ENCODE measurements around the gene PPARD. TPM values are rescaled to one million over a fixed set of nuclear protein-coding genes. Genes with fewer than 3 reads are reported as not detected.
"Not testable (repeated sequence)": the region's sequence is repeated elsewhere in the genome, so short reads cannot be mapped to it uniquely, and the experiment has no call there.

The PPARD gene
- total and polyA plus RNA-seq, 4 donors = 4.9 to 44.1 (median 27.7) TPM

- Histone ChIP-seq H3K27ac (ENCODE audit: low read depth, low read length) (no peak overlapping the region), H3K4me3 (ENCODE audit: low read depth, low read length) (no peak overlapping the region), H3K4me1 (ENCODE audit: control insufficient read depth, insufficient read depth, low read length) (no peaks in the 10 kb centered on the region), H3K36me3 (ENCODE audit: control insufficient read depth, insufficient read depth, low read length) (no peaks in the 10 kb centered on the region), H3K27me3 (ENCODE audit: control insufficient read depth, insufficient read depth, low read length) (no peaks in the 10 kb centered on the region), H3K9me3 (ENCODE audit: control insufficient read depth, insufficient read depth, low read length) (no peaks in the 10 kb centered on the region)
- DNase-seq (ENCODE audit: low read depth in 4 of 6, low spot score in 6 of 6) = peak in 2 of 6 donors; percentile 52 to 64
- WGBS (ENCODE audit: insufficient coverage) = 16% methylated on average over 3 of the region's 7 CpGs
Measured at GRCh38 chr6:35327349-35328027, 14.9 kb upstream of the PPARD start.

DNA sequence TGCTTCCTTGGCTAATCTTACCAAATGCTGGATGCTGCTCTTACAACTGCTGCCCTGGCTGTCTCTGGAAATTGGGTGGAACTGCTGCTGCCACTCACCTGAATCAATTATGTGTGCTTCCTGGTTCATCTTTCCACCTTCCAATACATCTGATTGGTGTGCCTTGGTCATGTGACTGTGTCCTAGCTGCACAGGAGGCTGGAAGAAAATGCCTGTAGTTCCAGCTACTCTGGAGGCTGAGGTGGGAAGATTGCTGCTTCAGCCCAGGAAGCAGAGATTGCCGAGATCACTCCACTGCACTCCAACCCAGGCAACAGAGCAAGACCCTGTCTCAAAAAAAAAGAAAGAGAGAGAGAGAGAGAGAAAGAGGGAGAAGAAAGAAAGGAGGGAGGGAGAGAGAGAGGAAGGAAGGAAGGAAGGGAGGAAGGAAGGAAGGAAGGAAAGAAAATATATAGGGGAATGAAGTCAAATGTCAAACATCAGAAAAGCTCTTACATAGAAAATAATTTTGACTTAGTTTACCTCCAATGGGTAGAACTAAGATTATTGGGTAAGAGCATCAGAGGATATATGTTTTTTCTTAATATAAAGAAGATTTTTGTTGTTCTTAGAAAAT lies 14.1 kb upstream of the PPARD start:
- no CpG with 5 or more reads among the region's 1 CpG for WGBS (ENCODE audit: insufficient coverage)
- H3K27ac ChIP-seq (ENCODE audit: low read depth, low read length) = no peak overlapping the region
- no peak overlapping the region for H3K4me3 ChIP-seq (ENCODE audit: low read depth, low read length)
- DNase-seq (ENCODE audit: low read depth in 4 of 6, low spot score in 6 of 6) = no peak
- H3K27me3 ChIP-seq (ENCODE audit: control insufficient read depth, insufficient read depth, low read length) = no peaks in the 10 kb centered on the region
- H3K9me3 ChIP-seq (ENCODE audit: control insufficient read depth, insufficient read depth, low read length) = no peaks in the 10 kb centered on the region
- no peaks in the 10 kb centered on the region for H3K36me3 ChIP-seq (ENCODE audit: control insufficient read depth, insufficient read depth, low read length)
- no peaks in the 10 kb centered on the region for H3K4me1 ChIP-seq (ENCODE audit: control insufficient read depth, insufficient read depth, low read length)

- not testable (repeated sequence) for H3K9me3 ChIP-seq (ENCODE audit: control insufficient read depth, insufficient read depth, low read length); H3K27me3 ChIP-seq (ENCODE audit: control insufficient read depth, insufficient read depth, low read length); H3K36me3 ChIP-seq (ENCODE audit: control insufficient read depth, insufficient read depth, low read length); DNase-seq (ENCODE audit: low read depth in 4 of 6, low spot score in 6 of 6); H3K4me3 ChIP-seq (ENCODE audit: low read depth, low read length); H3K4me1 ChIP-seq (ENCODE audit: control insufficient read depth, insufficient read depth, low read length); H3K27ac ChIP-seq (ENCODE audit: low read depth, low read length)
- WGBS (ENCODE audit: insufficient coverage) = 89% methylated on average over 7 of the region's 8 CpGs
Measured at GRCh38 chr6:35328965-35329364, 13.4 kb upstream of the PPARD start.

- H3K36me3 ChIP-seq (ENCODE audit: control insufficient read depth, insufficient read depth, low read length) = no peaks in the 10 kb centered on the region
- WGBS (ENCODE audit: insufficient coverage) = 59% methylated on average over 6 of the region's 9 CpGs
- H3K27ac ChIP-seq (ENCODE audit: low read depth, low read length) = no peak overlapping the region
- H3K27me3 ChIP-seq (ENCODE audit: control insufficient read depth, insufficient read depth, low read length) = no peaks in the 10 kb centered on the region
- H3K4me3 ChIP-seq (ENCODE audit: low read depth, low read length) = no peak overlapping the region
- no peaks in the 10 kb centered on the region for H3K4me1 ChIP-seq (ENCODE audit: control insufficient read depth, insufficient read depth, low read length)
- no peaks in the 10 kb centered on the region for H3K9me3 ChIP-seq (ENCODE audit: control insufficient read depth, insufficient read depth, low read length)
- DNase-seq (ENCODE audit: low read depth in 4 of 6, low spot score in 6 of 6) = no peak
Measured at GRCh38 chr6:35330541-35331119, 11.7 kb upstream of the PPARD start.

- WGBS (ENCODE audit: insufficient coverage) = 84% methylated on average over 8 of the region's 9 CpGs
Measured at GRCh38 chr6:35332074-35332887, 10.1 kb upstream of the PPARD start.

GRCh38 chr6:35341557-35341956 lies 801 bp upstream of the PPARD start:
- H3K36me3 ChIP-seq (ENCODE audit: control insufficient read depth, insufficient read depth, low read length) = peaks cover 5% of the 10 kb centered on the region

More at GRCh38 chr6:35332074-35332887, 10.1 kb upstream of the PPARD start:
- not testable (repeated sequence) for H3K27me3 ChIP-seq (ENCODE audit: control insufficient read depth, insufficient read depth, low read length); H3K4me3 ChIP-seq (ENCODE audit: low read depth, low read length); H3K36me3 ChIP-seq (ENCODE audit: control insufficient read depth, insufficient read depth, low read length); DNase-seq (ENCODE audit: low read depth in 4 of 6, low spot score in 6 of 6); H3K4me1 ChIP-seq (ENCODE audit: control insufficient read depth, insufficient read depth, low read length); H3K27ac ChIP-seq (ENCODE audit: low read depth, low read length); H3K9me3 ChIP-seq (ENCODE audit: control insufficient read depth, insufficient read depth, low read length)

GRCh38 chr6:35343092-35343834 lies 905 bp downstream of the PPARD start:
- peak overlapping the region; percentile 64 for H3K4me3 ChIP-seq (ENCODE audit: low read depth, low read length)
- H3K36me3 ChIP-seq (ENCODE audit: control insufficient read depth, insufficient read depth, low read length) = peaks cover 7% of the 10 kb centered on the region
- peak in 1 of 6 donors; percentile 49 for DNase-seq (ENCODE audit: low read depth in 4 of 6, low spot score in 6 of 6)
- H3K9me3 ChIP-seq (ENCODE audit: control insufficient read depth, insufficient read depth, low read length) = no peaks in the 10 kb centered on the region
- peaks cover 13% of the 10 kb centered on the region for H3K4me1 ChIP-seq (ENCODE audit: control insufficient read depth, insufficient read depth, low read length)
- peak overlapping the region; percentile 78 for H3K27ac ChIP-seq (ENCODE audit: low read depth, low read length)
- 12% methylated on average over 8 of the region's 13 CpGs for WGBS (ENCODE audit: insufficient coverage)
- H3K27me3 ChIP-seq (ENCODE audit: control insufficient read depth, insufficient read depth, low read length) = no peaks in the 10 kb centered on the region

More at GRCh38 chr6:35341557-35341956, 801 bp upstream of the PPARD start:
- Histone ChIP-seq H3K27ac (ENCODE audit: low read depth, low read length) (no peak overlapping the region), H3K27me3 (ENCODE audit: control insufficient read depth, insufficient read depth, low read length) (no peaks in the 10 kb centered on the region), H3K4me3 (ENCODE audit: low read depth, low read length) (no peak overlapping the region), H3K9me3 (ENCODE audit: control insufficient read depth, insufficient read depth, low read length) (no peaks in the 10 kb centered on the region), H3K4me1 (ENCODE audit: control insufficient read depth, insufficient read depth, low read length) (peaks cover 13% of the 10 kb centered on the region)
- WGBS (ENCODE audit: insufficient coverage) = 74% methylated on average over 5 of the region's 13 CpGs
- DNase-seq (ENCODE audit: low read depth in 4 of 6, low spot score in 6 of 6) = no peak

DNA sequence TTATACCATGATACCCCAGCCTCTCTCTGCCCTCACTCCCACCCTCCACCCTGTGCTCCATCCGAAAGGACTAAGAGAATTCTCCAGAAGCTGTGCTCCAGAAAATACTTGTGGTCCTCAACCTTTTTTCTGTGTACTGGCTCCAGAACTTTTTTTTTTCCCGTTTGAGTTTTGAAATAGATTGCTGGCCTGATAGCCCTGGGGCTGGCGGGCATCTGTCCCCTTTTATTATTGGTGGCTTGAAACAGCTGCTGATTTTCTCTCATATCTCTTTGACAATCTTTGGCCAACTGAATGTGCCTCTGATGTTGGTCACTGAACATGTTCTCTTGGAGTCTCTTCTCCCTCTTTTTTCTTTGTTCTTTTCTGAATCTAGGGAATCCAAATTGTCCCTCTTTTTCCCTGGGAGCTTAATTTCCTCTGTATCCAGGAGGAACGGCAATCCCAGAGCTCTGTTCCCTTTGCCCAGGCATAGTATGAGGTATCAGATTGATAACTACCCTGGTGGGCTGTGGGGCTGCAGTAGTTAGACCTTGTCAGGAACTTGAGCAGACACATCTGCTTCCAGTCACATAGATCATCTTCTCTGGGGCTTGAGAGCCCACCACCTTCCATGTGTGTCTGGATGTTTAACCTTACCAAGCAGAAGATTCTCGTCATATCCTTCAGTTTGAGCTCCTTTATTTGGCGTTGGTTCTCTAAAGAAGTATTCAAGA lies 1.6 kb downstream of the PPARD start:
- DNase-seq (ENCODE audit: low read depth in 4 of 6, low spot score in 6 of 6) = no peak
- Histone ChIP-seq H3K4me3 (ENCODE audit: low read depth, low read length) (peak overlapping the region; percentile 64), H3K27me3 (ENCODE audit: control insufficient read depth, insufficient read depth, low read length) (no peaks in the 10 kb centered on the region), H3K36me3 (ENCODE audit: control insufficient read depth, insufficient read depth, low read length) (peaks cover 9% of the 10 kb centered on the region), H3K27ac (ENCODE audit: low read depth, low read length) (peak overlapping the region; percentile 78), H3K9me3 (ENCODE audit: control insufficient read depth, insufficient read depth, low read length) (no peaks in the 10 kb centered on the region), H3K4me1 (ENCODE audit: control insufficient read depth, insufficient read depth, low read length) (peaks cover 13% of the 10 kb centered on the region)
- WGBS (ENCODE audit: insufficient coverage) = 78% methylated on average over 3 of the region's 6 CpGs

All from spinal cord (tissue), 10 donors.